Suppressor macrophage treated with lipopolysaccharide for 4 hours (primary cell): ENCODE results near the gene C1S.

Experiments used
- DNase-seq: peaks from one replicate; pipeline ENCODE4 v3.0.0-alpha.2; 2020

C1S gene

DNA sequence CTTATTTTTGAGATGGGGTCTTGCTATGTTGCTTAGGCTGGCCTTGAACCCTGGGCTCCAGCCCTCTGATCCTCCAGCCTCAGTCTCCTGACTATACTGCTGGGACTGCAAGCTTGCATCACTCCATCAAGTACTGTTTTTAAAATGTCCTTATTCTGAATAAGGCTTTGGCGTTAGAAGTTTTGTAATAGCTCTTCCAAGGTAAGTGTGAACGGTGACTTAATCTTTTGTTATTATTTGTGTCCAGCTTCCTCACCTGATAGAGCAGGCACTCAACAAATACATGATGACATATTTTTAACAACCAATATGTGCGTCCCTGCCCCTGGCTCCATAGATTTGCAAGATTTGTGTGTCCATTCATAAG is 47.1 kb downstream of the C1S start:
- DNase-seq: no peak

DNA sequence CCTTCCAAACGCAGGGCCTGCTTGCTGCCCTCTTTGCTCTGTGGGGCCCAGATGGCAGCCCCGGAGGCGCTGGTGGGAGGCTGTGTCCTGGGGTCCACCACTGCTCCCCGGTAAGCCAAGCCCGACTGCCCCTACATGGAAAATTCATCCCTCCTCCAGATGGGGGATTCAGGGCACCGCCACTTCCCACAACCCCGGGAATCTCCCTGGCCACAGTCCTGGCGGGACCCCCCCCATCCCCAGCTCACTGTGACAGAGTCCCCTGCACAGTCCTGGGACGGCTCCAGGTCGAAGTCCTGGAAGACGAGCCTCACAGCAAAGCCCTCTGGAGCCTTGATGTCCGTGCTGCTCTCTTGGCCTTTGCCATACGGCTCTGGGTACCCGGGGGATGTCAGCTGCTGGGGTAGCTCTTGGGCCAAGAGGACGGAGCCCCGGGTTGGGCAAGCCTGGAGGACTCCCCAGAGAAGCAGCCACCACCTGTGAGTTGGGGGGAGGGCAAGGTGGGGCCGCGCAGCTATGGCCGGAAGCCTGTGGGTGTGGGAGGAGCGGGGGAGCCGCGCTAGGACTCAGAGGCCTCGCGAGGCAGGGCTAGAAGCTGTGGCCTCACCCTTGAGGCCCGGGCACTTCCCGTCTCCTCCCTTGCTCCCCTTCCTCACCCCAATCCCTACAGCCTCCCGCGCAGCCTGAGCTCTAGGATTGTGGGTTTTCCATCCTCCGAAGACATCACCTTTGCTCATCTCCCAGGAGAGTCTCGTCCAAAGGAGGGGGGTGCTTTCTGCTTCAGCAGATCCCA is 47.7 kb downstream of the C1S start:
- DNase-seq: peak; percentile 25

DNA sequence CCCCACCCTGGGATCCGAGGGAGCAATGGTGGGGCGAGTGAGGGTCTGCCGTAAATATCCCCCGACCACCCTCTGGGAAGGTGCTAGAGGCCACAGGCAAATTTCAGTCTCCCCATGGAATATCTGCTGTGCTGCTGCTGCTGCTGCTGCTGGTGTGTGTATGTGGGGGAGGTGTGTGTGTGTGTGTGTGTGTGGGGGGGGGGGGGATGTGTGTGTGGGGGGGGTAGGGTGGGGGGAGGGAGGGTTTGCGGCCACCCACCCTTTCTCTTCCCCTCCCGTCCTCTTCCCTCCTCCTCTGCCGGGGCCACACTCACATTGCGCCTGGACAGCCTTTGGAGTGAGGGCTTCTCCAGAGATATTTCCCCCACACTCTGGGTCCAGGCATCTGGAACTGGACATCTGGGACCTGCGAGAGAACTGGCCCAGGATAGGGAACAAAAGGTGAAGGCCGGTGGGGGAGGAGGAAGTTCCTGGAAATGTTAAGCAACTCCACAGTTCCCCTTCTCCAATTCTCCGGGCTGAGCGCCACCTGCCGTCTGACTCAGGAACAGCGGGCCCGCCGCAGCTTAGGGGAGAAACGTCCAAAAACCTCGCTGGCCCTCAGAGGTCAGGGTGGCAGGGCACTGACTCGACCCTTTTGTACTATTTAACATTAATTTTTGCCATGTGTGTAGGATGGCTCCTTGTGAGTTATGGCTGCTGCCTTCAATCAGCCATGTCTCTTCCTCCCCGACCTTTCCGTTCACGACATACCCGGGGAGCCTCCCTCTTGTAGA is 48.5 kb downstream of the C1S start, which contains the start of gene C1RL:
Gene C1RL, minus strand, starts transcription at position 419 of the 776 bp plus-strand sequence. Its CDS starts 34 bp downstream, at position 385.
- peak; percentile 91 for DNase-seq

DNA sequence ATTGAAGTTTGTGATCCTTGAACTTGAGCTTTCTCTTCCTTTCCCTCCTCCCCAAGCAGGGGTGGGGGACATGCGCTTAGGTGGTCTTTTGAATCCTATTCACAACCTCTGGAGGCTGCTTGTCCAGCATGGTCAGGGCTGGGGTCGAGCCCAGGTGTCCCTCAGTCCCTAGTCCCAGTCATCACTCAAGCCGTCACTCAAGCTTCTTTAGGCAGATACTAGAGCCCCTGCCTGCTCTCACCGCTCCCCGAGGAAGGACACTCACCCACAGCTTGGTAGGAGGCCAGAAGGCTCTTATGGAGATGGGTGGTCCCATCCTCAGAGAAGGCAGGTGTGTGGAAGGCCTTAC is 49.0 kb downstream of the C1S start:
- no peak for DNase-seq

DNA sequence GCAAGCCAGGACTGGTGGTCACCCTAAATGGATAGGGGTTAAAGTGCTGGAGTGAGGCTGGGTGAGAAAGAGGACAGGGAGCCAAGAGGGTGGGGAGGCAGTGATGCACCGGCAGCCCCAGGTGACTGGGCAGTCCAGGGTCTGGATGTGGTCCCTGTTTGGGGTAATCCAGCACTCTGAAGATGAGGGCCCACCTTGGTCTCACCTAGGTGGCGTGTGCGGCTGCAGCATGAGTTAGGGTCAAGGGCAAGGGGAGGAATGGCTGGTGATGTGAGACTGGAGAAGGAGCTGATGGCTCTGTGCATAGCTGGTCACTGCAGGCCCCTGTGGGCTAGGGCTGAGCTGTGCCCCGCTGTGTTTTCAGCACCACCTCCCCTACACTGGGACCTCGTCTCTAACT is 50.1 kb downstream of the C1S start:
- no peak for DNase-seq

DNA sequence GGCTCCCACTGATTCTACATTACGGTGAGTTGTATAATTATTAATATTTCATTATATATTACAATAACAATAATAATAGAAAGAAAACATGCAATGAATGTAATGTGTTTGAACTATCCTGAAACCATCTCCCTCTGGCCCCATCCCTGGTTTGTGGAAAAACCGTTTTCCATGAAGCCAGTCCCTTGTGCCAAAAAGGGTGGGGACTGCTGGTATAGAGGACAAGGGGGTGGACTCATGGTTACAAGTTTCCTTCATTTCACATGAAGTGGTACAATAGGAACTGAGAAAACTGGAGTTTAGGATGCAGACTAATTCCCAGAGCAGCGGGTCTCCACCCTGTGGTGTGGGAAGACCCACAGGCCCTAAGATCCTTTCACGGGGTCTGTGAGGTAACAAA is 51.5 kb downstream of the C1S start:
- no peak for DNase-seq

DNA sequence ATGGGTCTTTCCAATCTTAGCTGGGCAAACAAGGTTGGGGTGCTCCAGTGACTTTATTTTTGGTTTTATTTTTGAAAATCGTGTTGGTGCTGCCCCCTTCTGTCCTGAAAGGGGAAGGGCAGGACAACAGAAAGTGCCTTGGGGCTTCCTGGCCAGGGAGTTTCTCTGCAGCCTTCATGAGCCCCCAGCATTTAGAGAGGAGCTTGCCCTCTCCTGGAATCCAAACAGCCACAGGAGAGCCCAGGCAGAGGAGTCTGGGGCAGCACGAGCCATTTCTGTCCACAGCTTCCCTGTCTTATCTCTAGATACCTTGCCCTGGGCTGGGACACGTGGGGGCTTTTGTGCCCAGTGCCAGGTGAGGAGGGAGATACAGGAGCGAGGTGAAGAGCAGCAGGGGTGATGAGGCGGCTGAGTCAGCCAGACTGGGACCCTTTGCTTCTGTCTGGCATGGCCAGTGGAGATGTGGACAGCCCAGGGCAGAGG is 52.9 kb downstream of the C1S start:
- DNase-seq: peak; percentile 61

DNA sequence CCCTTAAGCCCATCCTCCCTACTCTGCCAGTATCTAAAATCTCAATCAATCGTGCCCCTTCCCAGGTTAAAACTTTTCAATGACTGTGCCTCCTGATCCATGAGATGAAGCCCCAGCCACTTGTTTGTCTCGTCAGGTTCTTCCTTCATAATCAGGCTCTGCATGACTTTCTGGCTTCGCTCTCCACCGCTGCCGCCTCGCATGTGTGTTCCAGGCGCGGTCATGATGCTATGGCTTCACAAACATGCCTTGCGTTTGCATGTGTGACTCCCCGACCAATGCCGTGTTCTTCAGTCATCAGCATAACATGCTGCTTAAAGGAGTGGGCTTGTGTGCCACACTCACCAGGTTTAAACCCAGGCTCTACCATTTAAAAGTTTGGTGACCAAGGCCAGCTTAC is 53.5 kb downstream of the C1S start:
- no peak for DNase-seq

DNA sequence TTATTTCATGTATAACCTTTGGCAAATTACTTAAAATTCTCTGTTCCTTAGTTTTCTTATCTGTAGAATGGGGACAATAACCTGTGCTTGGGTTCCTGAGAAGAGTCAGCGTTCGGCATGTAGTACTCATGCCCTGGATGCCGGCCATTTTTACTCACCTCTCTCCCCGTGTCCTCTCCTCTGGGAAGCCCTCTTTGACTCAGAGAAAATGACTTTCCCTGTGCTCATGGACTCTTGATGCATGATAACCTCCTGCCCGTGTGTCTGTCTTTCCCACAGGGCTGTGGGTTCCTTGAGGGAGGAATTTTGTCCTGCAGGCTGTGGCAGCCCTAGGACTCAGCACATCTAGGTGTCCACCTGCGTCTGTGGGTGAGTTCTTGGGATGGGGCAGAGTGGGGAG is 54.3 kb downstream of the C1S start:
- no peak for DNase-seq

DNA sequence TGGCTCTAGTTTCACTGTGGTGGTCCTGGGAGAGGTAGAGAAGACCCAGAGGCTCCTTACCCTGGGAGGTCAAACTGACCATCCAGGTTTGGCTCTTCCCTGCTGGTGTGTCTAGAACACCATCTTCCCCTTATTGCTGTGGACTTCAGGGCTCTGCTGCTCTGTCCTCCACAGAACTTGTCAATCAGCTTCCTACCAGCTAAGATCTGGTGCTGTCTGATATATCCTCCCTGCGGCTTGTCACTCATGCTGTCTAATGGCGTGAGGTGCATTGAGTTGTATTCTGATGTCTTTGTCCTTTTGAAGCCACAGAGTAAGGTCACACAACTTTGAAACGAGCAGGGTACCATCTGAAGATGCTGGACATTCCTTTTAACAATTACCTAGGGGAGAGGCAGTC is 55.7 kb downstream of the C1S start:
- no peak for DNase-seq

DNA sequence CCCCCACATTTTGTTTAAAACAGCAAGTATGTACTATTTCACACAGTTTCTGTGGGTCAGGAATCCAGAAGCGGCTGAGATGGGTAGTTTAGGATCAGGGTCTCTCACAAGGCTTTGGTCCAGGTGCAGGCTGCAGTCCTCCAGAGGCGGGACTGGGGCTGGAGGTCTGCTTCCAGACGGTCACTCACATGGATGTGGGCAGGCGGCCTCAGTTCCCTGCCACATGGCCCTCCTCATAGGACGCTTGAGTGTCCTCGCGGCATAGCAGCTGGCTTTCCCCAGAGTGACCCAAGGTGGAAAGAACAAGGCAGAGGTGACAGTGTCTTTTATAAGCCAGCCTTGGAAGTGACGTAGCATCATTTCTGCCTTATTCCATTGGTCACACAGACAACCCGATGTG is 56.4 kb downstream of the C1S start:
- no peak for DNase-seq

DNA sequence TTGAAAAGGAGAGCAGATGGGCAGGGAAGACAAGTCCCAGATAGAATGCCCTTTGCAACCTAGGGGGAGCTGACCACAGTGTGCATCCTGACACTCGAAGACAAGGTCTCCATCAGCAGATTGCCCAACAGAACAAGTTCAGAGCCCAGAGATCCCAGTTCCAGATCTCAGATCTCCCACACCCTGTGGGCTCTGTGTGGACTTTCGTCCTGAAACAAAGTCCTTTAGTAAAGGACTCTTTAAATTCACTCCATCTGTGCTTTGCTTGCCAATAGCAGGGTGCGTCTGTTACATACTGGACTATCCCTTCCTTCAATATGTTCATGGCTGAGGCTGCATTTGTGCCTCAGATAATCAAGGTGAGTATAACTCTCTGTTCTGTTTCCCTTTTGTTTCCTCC is 57.2 kb downstream of the C1S start:
- no peak for DNase-seq

DNA sequence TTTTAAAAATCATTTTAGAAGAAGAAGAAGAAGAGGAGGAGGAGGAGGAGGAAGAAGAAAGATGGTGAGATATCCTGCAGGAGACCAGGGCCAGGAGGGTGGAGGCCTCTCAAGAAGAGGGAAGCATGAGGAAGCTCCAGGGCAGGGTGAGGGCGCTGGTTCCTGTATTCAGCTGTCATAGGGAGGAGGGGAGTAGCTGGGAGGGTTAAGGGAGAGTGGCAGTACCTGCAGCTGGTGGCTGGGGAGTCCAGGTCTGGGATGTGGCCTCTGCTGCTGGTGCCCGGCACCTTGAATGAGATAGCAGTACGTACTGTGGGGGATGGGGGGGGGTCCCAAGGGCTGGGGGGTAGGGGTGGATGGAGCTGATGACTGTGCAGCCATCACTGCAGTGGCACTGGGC is 58.4 kb downstream of the C1S start:
- DNase-seq: peak; percentile 23

DNA sequence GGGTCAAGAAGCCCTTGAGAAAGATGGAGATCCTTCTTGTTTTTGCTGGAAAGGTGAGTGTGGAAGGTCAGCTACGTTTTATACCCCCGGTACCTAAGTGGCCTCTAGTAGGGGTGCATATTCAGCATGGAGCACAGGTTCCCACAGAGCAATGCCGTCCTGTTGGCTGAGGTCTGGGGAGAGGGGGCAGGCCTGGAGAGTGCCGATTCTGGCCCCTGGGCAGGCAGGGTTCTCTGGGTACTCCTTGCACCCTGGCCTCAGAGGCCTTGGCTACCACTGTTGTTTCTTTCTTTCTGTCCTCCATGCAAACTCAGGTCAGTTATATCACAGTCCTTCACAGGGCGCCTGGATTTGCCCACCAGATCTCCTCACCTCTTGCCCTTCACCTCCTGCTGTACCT is 59.6 kb downstream of the C1S start:
- no peak for DNase-seq
